Measurements from ENCODE around the gene MGMT. TPM values are rescaled to one million over a fixed set of nuclear protein-coding genes. Genes with fewer than 3 reads are reported as not detected.

The MGMT gene
- total and polyA plus RNA-seq, 9 donors = 4.5 to 53.3 (median 25.4) TPM

DNA sequence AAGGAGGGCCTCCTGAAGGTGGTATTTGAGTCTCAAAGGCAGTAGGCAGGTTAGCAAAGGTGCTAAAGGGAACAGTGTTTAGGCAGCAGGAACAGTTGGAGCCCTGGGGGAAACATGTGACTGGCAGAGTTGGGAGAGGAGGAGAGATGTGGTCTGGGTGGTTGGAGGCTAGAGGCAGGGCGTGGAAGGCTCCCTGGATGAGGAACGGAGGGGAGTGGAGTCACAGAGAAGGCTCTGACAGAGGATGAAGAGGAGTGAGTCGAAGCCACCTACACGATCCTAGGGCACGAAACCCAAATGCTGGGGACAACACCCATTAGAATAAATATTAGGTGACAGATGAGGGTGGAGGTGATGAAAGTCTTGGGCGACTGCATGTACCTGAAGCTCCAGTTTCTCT, 19.6 kb upstream of the MGMT start:
- no peak overlapping the region for H3K27ac ChIP-seq
- no peaks in the 10 kb centered on the region for H3K36me3 ChIP-seq
- no peak for DNase-seq
- WGBS, 3 donors = 91 to 95% (median 94%) methylated on average over 6 of the region's 6 CpGs
- intact Hi-C loops (cut with DNase I) = no loop called here
- H3K9me3 ChIP-seq = no peaks in the 10 kb centered on the region
- no peak overlapping the region for H3K4me3 ChIP-seq
- TF ChIP-seq, protein P1, sequence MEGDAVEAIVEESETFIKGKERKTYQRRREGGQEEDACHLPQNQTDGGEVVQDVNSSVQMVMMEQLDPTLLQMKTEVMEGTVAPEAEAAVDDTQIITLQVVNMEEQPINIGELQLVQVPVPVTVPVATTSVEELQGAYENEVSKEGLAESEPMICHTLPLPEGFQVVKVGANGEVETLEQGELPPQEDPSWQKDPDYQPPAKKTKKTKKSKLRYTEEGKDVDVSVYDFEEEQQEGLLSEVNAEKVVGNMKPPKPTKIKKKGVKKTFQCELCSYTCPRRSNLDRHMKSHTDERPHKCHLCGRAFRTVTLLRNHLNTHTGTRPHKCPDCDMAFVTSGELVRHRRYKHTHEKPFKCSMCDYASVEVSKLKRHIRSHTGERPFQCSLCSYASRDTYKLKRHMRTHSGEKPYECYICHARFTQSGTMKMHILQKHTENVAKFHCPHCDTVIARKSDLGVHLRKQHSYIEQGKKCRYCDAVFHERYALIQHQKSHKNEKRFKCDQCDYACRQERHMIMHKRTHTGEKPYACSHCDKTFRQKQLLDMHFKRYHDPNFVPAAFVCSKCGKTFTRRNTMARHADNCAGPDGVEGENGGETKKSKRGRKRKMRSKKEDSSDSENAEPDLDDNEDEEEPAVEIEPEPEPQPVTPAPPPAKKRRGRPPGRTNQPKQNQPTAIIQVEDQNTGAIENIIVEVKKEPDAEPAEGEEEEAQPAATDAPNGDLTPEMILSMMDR (IDR thresholded peaks at IDR 0.05) = no peak
- TF ChIP-seq POLR2A (IDR thresholded peaks at IDR 0.05) (no peak), EP300 (IDR thresholded peaks at IDR 0.05) (no peak)
- H3K27me3 ChIP-seq = no peaks in the 10 kb centered on the region
- no peaks in the 10 kb centered on the region for H3K4me1 ChIP-seq (ENCODE audit: insufficient read depth)

DNA sequence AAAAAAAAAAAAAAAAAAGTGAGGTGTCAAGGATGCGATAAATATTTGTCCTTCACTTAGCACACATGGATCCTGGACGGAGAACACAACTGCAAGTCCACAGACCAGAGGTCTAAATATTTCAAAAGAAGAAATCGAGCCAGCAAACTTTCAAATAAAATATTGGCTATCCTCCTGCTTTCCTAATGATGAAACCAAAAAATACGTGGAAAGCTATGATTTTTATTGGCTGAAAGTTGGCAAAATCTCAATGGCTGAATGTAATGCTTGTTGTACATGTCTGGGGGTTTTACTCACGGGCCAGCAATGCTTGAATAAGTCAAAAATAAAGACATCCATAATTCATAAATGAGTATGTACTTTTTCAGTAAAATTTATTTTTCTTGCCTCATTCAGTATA, 19.0 kb upstream of the MGMT start:
- Histone ChIP-seq H3K9me3 (no peaks in the 10 kb centered on the region), H3K4me1 (ENCODE audit: insufficient read depth) (no peaks in the 10 kb centered on the region), H3K27me3 (no peaks in the 10 kb centered on the region), H3K27ac (no peak overlapping the region), H3K4me3 (no peak overlapping the region), H3K36me3 (no peaks in the 10 kb centered on the region)
- 65 to 69% (median 69%) methylated on average over 5 of the region's 5 CpGs for WGBS, 3 donors
- intact Hi-C loops (cut with DNase I) = no loop called here
- DNase-seq = no peak
- TF ChIP-seq POLR2A (IDR thresholded peaks at IDR 0.05) (no peak), EP300 (IDR thresholded peaks at IDR 0.05) (no peak)
- TF ChIP-seq, protein P1 (IDR thresholded peaks at IDR 0.05) = no peak

DNA sequence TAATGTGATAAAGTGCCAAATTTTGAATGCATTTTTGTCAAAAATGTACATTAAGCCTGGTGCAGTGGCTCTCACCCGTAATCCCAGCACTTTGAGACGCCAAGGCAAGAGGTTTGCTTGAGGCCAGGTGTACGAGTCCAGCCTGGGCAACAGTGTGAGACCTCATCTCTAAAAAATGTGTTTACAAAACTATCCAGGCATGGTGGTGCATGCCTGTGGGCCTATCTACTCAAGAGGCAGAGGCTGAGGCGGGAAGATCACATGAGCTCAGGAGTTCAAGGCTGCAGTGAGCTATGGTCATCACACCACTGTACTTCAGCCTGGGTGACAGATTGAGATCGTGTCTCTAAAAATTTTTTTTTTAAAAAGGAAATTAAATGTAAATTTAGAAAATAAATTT, 18.5 kb upstream of the MGMT start:
- WGBS, 3 donors = 66 to 75% (median 73%) methylated on average over 5 of the region's 5 CpGs
- no peaks in the 10 kb centered on the region for H3K27me3 ChIP-seq
- no peaks in the 10 kb centered on the region for H3K4me1 ChIP-seq (ENCODE audit: insufficient read depth)
- H3K36me3 ChIP-seq = no peaks in the 10 kb centered on the region
- intact Hi-C loops (cut with DNase I) = no loop called here
- no peaks in the 10 kb centered on the region for H3K9me3 ChIP-seq
- H3K4me3 ChIP-seq = no peak overlapping the region
- TF ChIP-seq, protein P1 (IDR thresholded peaks at IDR 0.05) = no peak
- TF ChIP-seq POLR2A (IDR thresholded peaks at IDR 0.05) (no peak), EP300 (IDR thresholded peaks at IDR 0.05) (no peak)
- H3K27ac ChIP-seq = no peak overlapping the region
- DNase-seq = no peak

DNA sequence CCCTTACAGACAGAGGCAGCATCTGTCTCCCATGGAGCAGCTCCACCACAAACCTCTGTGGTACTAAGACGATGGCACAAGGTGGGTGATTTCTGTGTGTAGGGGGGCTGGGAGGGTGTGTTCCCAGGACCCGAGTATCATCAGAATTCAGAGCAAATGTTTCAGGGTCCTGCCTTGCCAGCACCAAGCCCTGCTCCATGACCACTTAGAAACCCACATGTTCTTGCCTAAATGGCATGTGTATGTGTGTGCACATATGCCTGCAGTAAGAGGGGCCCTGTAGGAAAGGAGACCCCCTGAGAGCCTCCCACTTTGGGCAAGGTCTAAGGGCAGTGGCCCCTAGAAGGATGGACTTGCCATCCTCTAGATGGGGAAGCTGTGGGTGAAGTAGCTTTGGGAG, 17.1 kb upstream of the MGMT start:
- no peak for DNase-seq
- intact Hi-C loops (cut with DNase I) = no loop called here
- Histone ChIP-seq H3K4me1 (ENCODE audit: insufficient read depth) (no peaks in the 10 kb centered on the region), H3K9me3 (no peaks in the 10 kb centered on the region), H3K36me3 (no peaks in the 10 kb centered on the region), H3K27me3 (no peaks in the 10 kb centered on the region), H3K4me3 (no peak overlapping the region), H3K27ac (no peak overlapping the region)
- TF ChIP-seq EP300 (IDR thresholded peaks at IDR 0.05) (no peak), POLR2A (IDR thresholded peaks at IDR 0.05) (no peak)
- TF ChIP-seq, protein P1 (IDR thresholded peaks at IDR 0.05) = no peak
- WGBS, 3 donors = 71 to 78% (median 77%) methylated on average over 2 of the region's 2 CpGs

DNA sequence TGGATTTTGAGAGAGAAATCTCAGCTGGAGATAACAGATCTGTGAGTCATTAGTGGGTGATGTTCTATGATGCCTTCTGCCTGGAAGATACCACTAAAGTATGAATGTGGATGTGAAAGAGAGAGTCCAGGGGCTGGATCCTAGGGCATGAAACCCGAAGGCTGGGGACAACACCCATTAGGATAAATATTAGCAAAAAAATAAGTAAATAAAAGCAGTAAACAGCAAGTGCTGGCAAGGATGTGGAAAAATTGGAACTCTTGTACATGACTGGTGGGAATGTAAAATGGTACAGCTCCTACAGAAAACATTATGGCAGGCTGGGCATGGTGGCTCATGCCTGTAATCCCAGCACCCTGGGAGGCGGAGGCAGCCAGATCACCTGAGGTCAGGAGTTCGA, 16.6 kb upstream of the MGMT start:
- 90 to 93% (median 93%) methylated on average over 3 of the region's 3 CpGs for WGBS, 3 donors
- H3K4me3 ChIP-seq = no peak overlapping the region
- intact Hi-C loops (cut with DNase I) = no loop called here

More for the DNA sequence above, 16.6 kb upstream of the MGMT start:
- Histone ChIP-seq H3K9me3 (no peaks in the 10 kb centered on the region), H3K27me3 (no peaks in the 10 kb centered on the region), H3K36me3 (no peaks in the 10 kb centered on the region), H3K4me1 (ENCODE audit: insufficient read depth) (no peaks in the 10 kb centered on the region), H3K27ac (no peak overlapping the region)
- TF ChIP-seq EP300 (IDR thresholded peaks at IDR 0.05) (no peak), POLR2A (IDR thresholded peaks at IDR 0.05) (no peak)
- TF ChIP-seq, protein P1 (IDR thresholded peaks at IDR 0.05) = no peak
- DNase-seq = no peak

Measured in ovary (tissue), 9 donors.